Right forelimb (tissue), 1 donor: Measurements from ENCODE around the gene TSPOAP1.

Source experiments
- DNase-seq: peaks from one replicate; pipeline ENCODE4 v3.0.0-alpha.2; 2018

TSPOAP1 gene

GRCh38 chr17:58339755-58340404, 11.3 kb upstream of the TSPOAP1 start:
- DNase-seq, result no peak

- no peak for DNase-seq
Observed at GRCh38 chr17:58338841-58339754, 10.5 kb upstream of the TSPOAP1 start.

GRCh38 chr17:58338454-58338840, 9.9 kb upstream of the TSPOAP1 start:
- DNase-seq, result no peak

- no peak for DNase-seq
Observed at GRCh38 chr17:58337600-58338453, 9.2 kb upstream of the TSPOAP1 start.

GRCh38 chr17:58337210-58337599, 8.6 kb upstream of the TSPOAP1 start:
- DNase-seq, result no peak

GRCh38 chr17:58336456-58337209, 8.0 kb upstream of the TSPOAP1 start:
- no peak for DNase-seq

- no peak for DNase-seq
Observed at GRCh38 chr17:58335779-58336455, 7.3 kb upstream of the TSPOAP1 start.

GRCh38 chr17:58335061-58335731, 6.6 kb upstream of the TSPOAP1 start:
- DNase-seq, result no peak

GRCh38 chr17:58334661-58335060, 6.1 kb upstream of the TSPOAP1 start:
- no peak for DNase-seq

GRCh38 chr17:58334256-58334655, 5.7 kb upstream of the TSPOAP1 start:
- DNase-seq, result no peak

GRCh38 chr17:58333736-58334207, 5.2 kb upstream of the TSPOAP1 start:
- no peak for DNase-seq

- no peak for DNase-seq
Observed at GRCh38 chr17:58332778-58333735, 4.5 kb upstream of the TSPOAP1 start.

- DNase-seq, result no peak
Observed at GRCh38 chr17:58331815-58332777, 3.5 kb upstream of the TSPOAP1 start.

- no peak for DNase-seq
Observed at GRCh38 chr17:58330997-58331814, 2.6 kb upstream of the TSPOAP1 start.

GRCh38 chr17:58330538-58330996, 2.0 kb upstream of the TSPOAP1 start:
- DNase-seq, result no peak

- no peak for DNase-seq
Observed at GRCh38 chr17:58329810-58330537, 1.4 kb upstream of the TSPOAP1 start.
